WI38 (cell line): ENCODE results near the gene RPS6KA4.

Experiments used
- H3K4me3 ChIP-seq: 2 replicates; pipeline ENCODE4 v1.5.1; 2011; ENCODE audit warnings: low read depth, mild to moderate bottlenecking, control low read depth, low read length
- TF ChIP-seq, protein P1 (sequence below): IDR thresholded peaks from 2 replicates; pipeline ENCODE4 v1.5.1; 2012; ENCODE audit warnings: low read depth, mild to moderate bottlenecking, control low read depth, low read length

RPS6KA4 gene

GRCh38 chr11:64396079-64396591, 37.2 kb downstream of the RPS6KA4 start:
- no peak overlapping the region for H3K4me3 ChIP-seq

GRCh38 chr11:64400102-64400501, 41.1 kb downstream of the RPS6KA4 start:
- H3K4me3 ChIP-seq = no peak overlapping the region
- TF ChIP-seq, protein P1, sequence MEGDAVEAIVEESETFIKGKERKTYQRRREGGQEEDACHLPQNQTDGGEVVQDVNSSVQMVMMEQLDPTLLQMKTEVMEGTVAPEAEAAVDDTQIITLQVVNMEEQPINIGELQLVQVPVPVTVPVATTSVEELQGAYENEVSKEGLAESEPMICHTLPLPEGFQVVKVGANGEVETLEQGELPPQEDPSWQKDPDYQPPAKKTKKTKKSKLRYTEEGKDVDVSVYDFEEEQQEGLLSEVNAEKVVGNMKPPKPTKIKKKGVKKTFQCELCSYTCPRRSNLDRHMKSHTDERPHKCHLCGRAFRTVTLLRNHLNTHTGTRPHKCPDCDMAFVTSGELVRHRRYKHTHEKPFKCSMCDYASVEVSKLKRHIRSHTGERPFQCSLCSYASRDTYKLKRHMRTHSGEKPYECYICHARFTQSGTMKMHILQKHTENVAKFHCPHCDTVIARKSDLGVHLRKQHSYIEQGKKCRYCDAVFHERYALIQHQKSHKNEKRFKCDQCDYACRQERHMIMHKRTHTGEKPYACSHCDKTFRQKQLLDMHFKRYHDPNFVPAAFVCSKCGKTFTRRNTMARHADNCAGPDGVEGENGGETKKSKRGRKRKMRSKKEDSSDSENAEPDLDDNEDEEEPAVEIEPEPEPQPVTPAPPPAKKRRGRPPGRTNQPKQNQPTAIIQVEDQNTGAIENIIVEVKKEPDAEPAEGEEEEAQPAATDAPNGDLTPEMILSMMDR = no peak

More at GRCh38 chr11:64396079-64396591, 37.2 kb downstream of the RPS6KA4 start:
- TF ChIP-seq, protein P1 = no peak

DNA sequence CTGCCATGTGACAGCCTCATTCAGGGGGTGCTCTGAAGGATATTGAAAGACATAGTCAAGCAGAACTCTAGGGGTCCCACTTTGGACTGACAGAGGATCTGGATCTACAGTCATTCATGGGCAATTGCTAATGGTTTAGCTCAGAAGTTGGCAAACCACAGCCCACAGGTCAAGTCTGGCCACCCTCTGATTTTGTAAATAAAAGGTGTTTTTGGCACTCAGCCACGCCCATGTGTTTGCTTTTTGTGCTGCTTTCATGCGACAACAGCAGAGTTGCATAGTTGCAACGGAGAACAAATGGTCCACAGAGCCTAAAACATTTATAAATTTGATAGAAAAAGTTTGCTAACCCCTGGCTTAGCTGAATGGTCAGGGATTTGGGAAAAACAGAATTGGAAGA, 41.7 kb downstream of the RPS6KA4 start:
- TF ChIP-seq, protein P1 = no peak
- no peak overlapping the region for H3K4me3 ChIP-seq

- TF ChIP-seq, protein P1 = no peak
- no peak overlapping the region for H3K4me3 ChIP-seq
Observed at GRCh38 chr11:64401775-64402174, 42.8 kb downstream of the RPS6KA4 start.

- no peak overlapping the region for H3K4me3 ChIP-seq
- TF ChIP-seq, protein P1 = no peak
Observed at GRCh38 chr11:64403106-64403505, 44.1 kb downstream of the RPS6KA4 start.

- H3K4me3 ChIP-seq = no peak overlapping the region
- TF ChIP-seq, protein P1 = no peak
Observed at GRCh38 chr11:64406221-64406946, 47.4 kb downstream of the RPS6KA4 start.

GRCh38 chr11:64407221-64407620, 48.3 kb downstream of the RPS6KA4 start:
- no peak overlapping the region for H3K4me3 ChIP-seq
- TF ChIP-seq, protein P1 = no peak
